GM18868 (cell line): ENCODE data around the gene ASCC3.
"Not testable (repeated sequence)": the region's sequence is repeated elsewhere in the genome, so short reads cannot be mapped to it uniquely, and the experiment has no call there.

Experiments
- ATAC-seq: cut with Tn5 transposase; IDR thresholded peaks from one replicate; pipeline ENCODE4 v1.9.1; 2021; ENCODE audit warnings: mild to moderate bottlenecking, moderate library complexity; ENCODE audit not compliant: unreplicated experiment

ASCC3 gene

DNA sequence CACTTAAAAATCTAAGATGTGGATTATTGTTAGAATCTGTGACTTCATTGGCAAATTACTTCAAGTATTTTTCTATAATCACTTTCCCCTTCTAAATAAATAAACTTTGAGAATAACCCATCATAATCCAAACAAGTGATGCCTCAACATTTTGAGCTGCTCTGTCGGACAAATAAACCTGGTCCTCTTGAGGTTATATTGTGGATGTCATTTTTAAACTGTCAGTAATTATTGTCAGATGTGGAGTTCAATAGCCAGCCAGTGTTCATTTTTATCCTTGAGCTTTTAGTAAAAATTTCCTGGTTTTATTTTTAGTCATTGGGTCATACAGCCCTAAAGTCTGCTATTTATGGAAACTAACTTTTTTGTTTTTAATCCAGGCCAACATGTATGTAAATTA, 9.5 kb upstream of the ASCC3 start:
- not testable (repeated sequence) for ATAC-seq

DNA sequence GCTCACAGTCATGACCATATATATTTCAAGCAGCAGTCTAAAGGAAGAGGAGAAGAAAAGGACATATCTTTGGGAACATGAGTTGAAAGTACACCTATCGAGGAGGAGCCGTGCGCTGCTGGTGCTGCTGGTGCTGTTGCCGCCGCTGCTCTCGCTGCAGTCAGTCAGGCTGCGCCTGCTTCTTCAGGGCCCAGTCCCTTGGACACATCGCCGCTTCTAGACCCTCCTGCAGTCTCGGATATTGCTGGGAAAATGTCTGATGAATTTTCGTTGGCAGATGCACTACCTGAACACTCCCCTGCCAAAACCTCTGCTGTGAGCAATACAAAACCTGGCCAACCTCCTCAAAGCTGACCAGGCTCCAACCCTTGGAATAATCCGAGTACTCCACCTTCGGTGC, 8.2 kb upstream of the ASCC3 start:
- ATAC-seq, result no peak

DNA sequence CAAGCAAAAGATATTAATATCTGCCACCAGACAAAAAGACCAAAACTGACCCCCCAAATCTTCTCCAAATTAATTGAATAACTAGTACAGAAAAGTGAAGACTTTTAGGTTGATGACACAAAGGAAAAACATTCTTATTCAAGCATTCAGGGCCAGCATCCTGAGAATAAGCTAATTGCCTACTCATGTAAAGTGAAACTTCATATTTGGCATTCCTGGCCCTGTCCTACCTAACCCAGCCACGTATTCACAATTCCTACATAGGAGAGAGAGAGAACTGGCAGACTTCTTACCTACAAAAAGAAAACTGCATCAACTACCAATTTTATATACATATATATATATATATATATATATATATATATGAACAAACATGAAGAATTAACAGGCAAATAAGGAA, 4.9 kb upstream of the ASCC3 start:
- ATAC-seq, result no peak

DNA sequence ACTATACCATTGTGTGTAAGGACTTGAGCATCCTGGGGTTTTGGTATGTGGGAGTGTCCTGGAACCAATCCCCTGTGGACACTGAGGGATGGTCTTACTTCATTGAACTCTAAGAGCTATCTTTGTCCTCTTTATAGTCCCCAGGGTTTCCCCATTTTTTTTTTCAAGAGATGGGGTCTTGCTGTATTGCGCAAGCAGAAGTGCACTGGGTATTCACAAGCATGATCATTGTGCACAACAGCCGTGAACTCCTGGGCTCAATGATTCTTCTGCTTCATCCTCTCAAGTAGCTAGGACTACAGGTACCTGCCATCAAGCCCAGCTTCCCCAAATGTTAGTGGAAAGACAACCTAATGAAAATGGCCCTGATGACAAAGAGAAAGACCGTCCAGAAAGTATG, 2.2 kb upstream of the ASCC3 start:
- ATAC-seq, result no peak

DNA sequence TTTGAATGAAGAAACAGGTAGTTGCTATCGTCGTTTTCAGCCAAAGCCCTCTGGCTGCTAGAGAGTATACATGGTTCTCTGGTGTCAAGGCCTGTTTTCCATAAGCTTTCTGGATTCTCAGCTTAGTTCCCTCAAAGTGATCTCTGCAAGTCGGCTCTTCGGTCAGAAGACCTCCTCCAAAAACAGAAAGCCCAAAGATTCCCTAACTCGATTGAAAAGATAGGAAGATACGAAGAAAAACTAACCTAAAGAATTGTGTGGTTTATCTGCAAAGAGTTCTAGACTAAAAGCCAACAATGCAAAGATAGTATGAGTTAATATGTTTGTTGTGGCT, 545 bp upstream of the ASCC3 start:
- no peak for ATAC-seq

DNA sequence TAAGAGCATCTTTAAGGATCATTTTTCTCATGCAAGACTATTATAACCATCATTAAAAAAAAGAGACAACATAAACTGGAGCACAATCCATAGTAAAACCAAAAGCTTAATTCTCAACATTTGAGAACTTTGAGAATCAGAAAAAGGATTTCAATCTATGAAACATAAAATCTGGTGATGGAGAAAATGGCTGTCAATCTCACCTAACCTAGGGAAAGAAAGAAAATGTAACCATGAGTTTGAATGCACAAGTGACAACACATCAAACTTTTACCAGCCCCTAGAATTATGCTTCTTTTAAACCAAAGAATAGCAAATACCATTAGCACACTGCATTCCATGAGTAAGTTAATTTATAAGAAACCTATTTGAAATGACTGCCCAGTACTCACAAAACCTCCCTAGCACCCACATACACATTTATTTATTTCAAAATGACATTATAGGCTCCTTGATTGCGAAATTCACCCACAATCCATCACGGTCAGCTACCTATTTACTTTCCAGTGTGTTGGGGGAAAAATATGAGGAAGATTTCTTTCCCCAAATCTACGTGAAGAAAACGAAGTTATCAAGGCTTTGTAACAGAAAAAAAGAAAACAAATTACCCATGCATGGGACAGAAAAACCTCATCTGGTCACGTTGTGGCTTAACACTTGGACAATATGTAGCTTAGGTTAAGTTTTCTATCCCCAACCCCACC, 828 bp downstream of the ASCC3 start:
- no peak for ATAC-seq

DNA sequence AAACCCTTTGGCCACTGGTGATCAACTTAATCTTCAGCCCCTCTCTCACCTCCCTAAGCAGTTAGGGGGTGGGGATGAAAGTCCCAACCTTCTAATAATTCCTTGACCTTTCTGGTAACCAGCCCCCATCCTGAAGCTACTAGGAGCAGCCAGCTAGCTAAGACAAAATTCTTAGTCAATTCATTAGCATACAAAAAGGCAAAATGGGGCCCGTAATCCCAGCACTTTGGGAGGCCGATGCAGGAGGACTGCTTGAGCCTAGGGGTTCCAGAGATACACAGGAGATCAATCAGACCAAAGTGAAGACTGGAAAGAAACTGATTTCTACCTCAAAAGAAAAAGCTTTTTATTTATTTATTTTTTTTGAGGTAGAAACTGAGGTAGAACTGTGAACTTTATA, 1.8 kb downstream of the ASCC3 start:
- no peak for ATAC-seq

DNA sequence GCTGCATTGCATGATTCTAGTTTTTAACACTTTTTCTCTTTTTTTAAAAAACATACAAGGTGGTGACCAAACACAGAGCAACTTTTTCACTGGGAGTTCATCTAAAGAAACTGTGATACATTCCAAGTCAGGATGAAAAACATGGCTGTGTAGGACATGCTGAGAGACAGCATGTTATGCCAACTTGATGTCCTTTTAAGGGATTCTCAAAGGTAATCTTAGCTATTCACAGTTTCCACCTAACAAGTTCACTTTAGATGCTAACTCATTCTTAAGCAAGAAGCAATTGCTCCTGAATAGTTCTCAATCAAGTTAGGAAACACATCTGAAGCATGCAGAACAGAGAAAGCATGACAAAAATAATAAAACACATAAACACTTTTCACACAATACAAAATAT, 3.3 kb downstream of the ASCC3 start:
- ATAC-seq, result no peak

DNA sequence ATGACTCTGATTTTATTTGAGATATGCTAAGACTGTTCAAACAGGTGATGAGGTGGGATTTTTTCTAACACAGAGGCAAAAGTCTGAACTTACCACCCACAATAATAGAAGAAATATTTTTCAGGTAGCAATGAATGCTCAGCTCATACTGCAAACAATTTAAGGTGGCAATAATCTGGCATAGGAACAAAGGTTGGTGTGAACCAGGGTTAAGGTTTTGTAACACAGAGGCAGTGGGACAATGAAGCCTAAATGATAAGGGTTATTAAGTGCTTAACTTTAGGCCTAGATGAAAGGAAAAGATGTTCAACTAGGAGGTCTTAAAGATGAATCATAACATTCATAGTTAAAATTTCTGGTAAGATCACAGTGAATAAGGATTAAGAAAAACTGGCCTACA, 4.9 kb downstream of the ASCC3 start:
- ATAC-seq, result no peak

DNA sequence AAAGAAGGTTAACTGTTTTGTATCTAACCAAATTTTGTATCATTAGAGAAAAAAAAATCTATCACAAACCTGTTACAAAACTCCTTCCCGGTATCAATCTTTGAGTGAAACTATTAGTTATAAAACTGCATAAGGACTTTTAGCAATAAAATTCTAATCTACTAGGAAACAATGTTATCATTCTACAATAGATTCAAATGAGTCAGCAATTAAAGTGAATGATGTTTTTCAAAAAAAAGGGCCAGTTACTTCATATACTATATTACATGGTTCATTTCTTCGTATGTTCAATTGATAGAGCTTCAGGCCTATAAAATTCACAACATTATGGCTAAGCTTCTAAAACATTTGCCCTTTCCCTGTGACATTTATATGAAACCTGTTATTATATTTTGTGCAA, 15.6 kb downstream of the ASCC3 start:
- ATAC-seq, result no peak

DNA sequence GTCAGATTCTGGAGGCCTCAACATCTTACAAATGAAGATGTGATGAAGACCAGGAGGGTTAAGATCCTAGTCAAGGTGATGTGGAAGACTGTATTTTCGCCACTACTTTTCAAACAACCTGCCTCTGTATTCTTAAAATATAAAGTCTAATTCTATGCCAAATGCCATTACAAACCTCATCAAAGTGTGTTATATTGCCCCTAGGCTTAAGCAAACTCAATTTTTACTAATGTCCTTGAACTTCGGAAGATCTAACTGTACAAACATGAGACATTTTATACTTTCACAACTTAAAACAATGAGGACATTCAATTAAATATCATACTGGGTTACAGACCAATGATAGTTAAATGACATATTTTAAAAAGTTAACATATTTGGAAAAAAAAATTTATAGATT, 19.1 kb downstream of the ASCC3 start:
- no peak for ATAC-seq

DNA sequence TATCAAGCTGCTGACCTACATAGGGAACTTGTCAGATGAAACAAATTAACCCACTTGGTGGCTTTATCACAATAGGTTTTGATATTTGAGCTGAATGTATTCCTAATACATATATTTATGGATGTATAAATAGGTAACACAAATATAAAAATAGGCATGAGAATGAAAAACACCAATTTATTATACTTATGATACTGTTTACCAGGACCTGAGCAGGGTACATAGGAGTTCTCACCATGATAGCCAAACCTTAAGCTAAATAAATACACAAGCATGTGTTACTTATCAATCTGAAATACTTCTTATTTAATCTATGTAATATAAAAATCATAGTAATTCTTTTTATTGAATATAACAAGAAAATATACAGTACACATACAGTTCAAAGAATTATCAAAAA, 25.0 kb downstream of the ASCC3 start:
- no peak for ATAC-seq

DNA sequence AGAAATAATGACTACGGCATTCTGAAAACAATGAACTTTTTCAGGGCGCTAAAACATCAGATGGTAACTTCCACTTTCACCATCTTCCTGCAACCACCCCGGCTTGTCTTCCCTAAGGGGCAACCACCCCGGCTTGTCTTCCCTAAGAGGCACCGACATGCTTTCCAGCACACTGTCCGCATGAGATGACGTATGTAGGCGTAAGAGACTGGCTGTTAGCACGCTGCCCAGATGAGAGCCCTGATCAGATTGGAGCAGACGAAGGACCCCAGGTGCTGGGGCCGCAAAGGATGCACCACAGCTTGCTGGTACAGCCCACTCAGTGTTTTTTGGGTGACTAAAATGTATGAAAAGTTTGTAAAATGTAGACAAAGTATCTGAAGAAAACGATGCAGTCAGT, 29.3 kb downstream of the ASCC3 start:
- ATAC-seq, result no peak

DNA sequence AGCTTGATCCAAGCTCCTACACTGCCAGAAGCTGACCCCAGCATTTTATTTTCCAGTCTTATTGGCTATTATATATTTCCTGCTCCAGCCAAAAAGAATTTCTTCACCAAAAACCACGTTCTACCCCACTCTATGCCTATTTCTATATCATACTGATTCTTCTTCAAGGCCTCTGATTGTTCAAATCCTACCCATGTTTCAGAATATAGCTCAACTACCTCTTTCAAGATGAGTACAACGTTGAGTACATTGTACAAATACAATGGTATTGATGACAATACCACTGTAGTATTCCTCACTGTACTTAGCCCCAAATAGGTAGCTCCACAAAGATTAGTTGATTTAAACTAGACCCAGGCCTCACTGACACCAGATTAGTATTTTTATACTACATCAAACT, 31.0 kb downstream of the ASCC3 start:
- peak; percentile 68 for ATAC-seq

DNA sequence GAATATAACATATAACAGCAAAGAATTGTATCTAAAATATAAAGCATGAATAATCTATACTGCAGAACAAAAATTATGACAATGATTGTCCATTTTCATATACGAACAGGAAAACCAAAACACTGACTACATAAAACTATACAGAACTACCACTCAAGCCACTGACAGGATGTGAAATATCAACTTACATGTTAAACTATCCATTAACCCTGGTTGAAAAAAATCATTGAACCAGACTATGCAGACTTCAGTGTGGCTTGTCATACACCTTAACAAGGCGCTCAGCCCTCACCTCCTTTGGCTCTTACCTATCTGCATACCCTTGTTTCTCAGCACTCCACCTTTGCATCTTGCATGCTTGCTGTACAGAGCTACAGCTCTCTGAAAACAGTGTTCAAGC, 34.9 kb downstream of the ASCC3 start:
- no peak for ATAC-seq

DNA sequence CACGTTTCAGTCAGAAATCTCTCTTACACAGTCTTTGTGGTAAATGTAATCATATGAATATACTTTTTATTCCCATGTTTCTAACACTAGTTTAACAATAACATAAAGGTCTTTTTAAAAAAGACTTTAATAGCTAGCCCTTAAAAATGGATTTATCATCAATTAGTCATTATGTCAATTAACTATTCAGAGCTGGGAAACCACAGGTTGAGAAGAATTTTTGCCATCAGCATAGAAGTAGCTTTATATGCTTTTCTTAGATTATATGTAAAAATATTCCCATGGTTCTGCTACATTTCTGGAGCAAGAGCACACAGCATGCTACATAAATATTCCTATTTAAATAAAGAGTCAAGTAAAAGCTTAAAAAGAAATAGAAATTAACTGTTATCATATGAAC, 35.5 kb downstream of the ASCC3 start:
- ATAC-seq, result no peak

DNA sequence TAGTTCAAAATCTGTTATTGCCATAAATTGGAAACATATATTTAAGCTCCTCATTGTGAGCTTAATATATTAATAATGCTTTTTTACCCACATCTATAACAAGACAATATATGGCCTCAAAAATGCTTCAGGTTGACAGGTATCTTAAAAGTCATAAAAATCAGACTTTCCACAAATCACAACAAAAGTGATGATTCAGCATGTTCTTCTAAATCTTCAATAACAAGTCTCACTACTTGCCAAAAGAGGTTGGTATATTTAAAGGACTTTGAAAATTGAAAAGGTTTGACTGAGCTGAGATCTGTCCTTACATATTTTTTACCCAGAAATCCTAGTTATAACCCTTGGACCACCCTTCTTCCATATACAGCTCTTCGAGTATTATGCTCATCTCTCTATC, 41.7 kb downstream of the ASCC3 start:
- no peak for ATAC-seq

DNA sequence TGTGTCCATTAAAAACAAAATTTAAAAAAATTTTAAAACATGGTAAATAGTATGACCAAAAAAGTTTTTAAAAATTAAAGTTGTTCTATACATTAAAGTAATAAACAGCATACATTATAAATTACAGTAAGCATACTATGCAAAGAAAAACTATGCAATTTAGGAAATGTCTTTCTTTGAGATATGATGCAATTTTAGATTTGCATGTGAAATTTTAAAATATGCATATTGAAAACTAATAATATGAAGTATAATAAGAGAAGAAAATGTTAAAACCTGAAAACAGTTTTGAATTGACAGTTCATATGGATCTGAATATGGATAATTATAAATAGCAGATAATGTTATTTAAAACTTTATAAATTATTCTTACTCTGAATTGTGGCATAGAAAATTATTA, 43.1 kb downstream of the ASCC3 start:
- ATAC-seq, result no peak

DNA sequence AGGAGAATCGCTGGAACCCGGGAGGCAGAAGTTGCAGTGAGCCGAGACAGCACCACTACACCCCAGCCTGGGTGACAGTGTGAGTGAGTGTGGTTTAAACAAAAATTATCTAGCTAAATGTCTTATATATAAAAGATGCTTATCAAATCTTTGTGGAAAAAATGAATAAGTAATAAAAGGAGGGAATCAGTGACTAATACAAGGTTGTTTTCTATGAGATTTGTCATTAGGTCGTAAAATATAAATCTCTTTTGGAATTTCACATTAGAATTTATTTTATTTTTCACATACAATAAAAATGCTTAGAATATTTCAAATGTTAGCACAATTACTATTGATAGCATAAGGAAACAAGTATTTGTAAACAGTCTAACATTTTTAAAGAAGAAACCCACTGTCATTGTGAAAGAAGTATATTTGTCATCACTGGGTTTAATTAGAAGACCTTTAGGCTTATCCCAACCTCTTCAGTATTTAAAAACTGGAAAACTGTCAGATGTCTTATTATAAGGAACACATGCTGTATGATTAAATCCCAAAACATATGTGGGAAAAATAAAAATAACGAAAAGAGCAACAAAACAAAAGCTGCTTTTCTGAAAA, 47.1 kb downstream of the ASCC3 start:
- no peak for ATAC-seq

DNA sequence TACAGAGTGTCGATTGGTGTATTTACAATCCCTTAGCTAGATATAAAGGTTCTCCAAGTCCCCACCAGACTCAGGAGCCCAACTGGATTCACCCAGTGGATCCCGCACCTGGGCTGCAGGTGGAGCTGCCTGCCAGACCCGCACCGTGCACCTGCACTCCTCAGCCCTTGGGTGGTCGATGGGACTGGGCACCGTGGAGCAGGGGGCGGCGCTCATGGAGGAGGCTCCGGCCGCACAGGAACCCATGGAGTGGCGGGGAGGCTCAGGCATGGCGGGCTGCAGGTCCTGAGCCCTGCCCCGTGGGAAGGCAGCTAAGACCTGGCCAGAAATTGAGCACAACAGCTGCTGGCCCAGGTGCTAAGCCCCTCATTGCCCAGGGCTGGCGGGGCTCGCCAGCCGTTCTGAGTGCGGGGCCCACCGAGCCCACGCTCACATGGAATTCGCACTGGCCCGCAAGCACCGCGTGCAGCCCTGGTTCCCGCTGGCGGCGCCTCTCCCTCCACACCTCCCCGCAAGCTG, 52.0 kb downstream of the ASCC3 start:
- ATAC-seq, result not testable (repeated sequence)

DNA sequence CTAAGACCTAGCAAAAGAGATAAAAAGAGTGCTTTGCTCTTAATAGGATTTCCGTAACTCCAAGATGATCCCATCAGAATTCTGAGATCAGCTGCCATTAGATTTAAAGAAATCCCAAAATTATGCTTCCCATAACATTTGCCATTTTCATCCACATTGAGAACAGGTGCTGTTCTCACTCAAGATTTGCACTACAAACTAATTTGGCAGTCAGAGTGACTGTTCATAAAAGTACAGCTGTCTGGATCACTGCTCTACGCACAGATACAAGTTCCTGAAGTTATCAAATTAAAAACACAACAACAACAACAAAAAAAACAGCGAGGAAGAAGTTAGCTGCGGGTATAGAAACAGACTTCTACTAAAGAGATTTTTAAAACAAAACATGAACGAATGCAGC, 58.1 kb downstream of the ASCC3 start:
- no peak for ATAC-seq

DNA sequence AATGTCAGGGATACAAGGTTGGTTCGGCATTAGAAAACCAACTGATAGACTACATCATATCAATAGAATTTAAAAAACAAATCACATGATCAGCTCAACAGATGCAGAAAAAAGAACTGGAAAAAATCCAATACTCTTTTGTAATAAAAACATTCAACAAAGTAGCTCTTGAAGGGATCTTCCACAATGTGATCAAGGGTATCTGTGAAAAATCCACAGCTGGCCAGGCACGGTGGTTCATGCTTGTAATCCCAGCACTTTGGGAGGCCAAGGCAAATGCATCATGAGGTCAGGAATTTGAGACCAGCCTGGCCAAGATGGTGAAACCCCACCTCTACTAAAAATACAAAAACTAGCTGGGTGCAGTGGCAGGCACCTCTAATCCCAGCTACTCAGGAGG, 63.1 kb downstream of the ASCC3 start:
- no peak for ATAC-seq

DNA sequence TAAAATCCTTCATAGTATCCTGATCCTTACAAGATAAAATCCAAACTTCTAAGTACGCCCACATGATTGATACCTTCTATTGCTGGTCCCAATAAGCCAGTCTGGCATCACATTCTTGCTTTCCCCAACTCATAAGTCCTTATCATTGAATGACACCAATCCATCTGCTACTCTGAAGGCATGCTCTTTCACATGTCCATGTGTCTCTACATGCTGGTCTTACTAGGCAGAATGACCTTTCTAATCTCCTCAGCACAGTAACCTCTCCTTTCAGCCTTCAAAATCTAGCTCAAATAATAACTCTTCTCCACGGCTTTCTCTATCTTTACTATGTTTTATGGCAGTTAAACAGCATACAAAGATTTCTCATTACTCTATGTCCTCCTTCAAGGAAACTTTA, 71.1 kb downstream of the ASCC3 start:
- no peak for ATAC-seq
